GM10847 (cell line): ENCODE results near the gene ANKHD1.
A peak's percentile ranks its signal among the peaks of the same experiment; 100 is the strongest.

ENCODE experiments used
- POLR2A ChIP-seq: IDR thresholded peaks from 2 replicates; pipeline ENCODE4 v1.6.1; 2011; ENCODE audit not compliant: insufficient read length; ENCODE audit errors: extremely low read depth

ANKHD1 gene

GRCh38 chr5:140545606-140546005 lies 144.0 kb downstream of the ANKHD1 start:
- no peak for TF ChIP-seq POLR2A

GRCh38 chr5:140546851-140547507 lies 145.3 kb downstream of the ANKHD1 start:
- no peak for TF ChIP-seq POLR2A

GRCh38 chr5:140547508-140548299 lies 146.1 kb downstream of the ANKHD1 start, which contains the start of gene EIF4EBP3:
TSS of gene EIF4EBP3 (plus strand) at chr5:140547662. CDS start at chr5:140547738, 76 bp downstream.
- no peak for TF ChIP-seq POLR2A

GRCh38 chr5:140548300-140548688 lies 146.7 kb downstream of the ANKHD1 start:
- TF ChIP-seq POLR2A, result no peak

GRCh38 chr5:140548791-140549190 lies 147.2 kb downstream of the ANKHD1 start:
- TF ChIP-seq POLR2A, result no peak

- no peak for TF ChIP-seq POLR2A
These were observed 147.9 kb downstream of the ANKHD1 start for GRCh38 chr5:140549237-140550144.

GRCh38 chr5:140550147-140551079 lies 148.8 kb downstream of the ANKHD1 start:
- TF ChIP-seq POLR2A, result no peak

GRCh38 chr5:140551872-140552271 lies 150.2 kb downstream of the ANKHD1 start:
- TF ChIP-seq POLR2A, result no peak

- no peak for TF ChIP-seq POLR2A
These were observed 152.0 kb downstream of the ANKHD1 start for GRCh38 chr5:140553657-140554056.

- TF ChIP-seq POLR2A, result no peak
These were observed 152.8 kb downstream of the ANKHD1 start for GRCh38 chr5:140554454-140554853.

GRCh38 chr5:140555747-140556312 lies 154.2 kb downstream of the ANKHD1 start:
- TF ChIP-seq POLR2A, result no peak

GRCh38 chr5:140556438-140556837 lies 154.8 kb downstream of the ANKHD1 start:
- TF ChIP-seq POLR2A, result no peak

GRCh38 chr5:140557136-140557805 lies 155.6 kb downstream of the ANKHD1 start, which contains the start of gene SRA1:
TSS of gene SRA1 (minus strand) at chr5:140557473. CDS start at chr5:140557452, 21 bp downstream.
- TF ChIP-seq POLR2A, result peak; percentile 97

GRCh38 chr5:140557965-140558364 lies 156.3 kb downstream of the ANKHD1 start:
- no peak for TF ChIP-seq POLR2A

- TF ChIP-seq POLR2A, result no peak
These were observed 156.9 kb downstream of the ANKHD1 start for GRCh38 chr5:140558542-140558941.
